Memory B cell (primary cell): ENCODE results near the gene C6orf62.
A peak's percentile ranks its signal among the peaks of the same experiment; 100 is the strongest.
"Not testable (repeated sequence)": the region's sequence is repeated elsewhere in the genome, so short reads cannot be mapped to it uniquely, and the experiment has no call there.

Experiments used
- ATAC-seq: fragments of 150-1000 bp; cut with Tn5 transposase; 2 replicates; pipeline ENCODE4 v1.10.0; 2021; ENCODE audit warnings: low read depth, mild to moderate bottlenecking, moderate library complexity
- DNase-seq, 2 donors: peaks; one replicate each; pipeline ENCODE4 v3.0.0; 2022; ENCODE audit warnings: low spot score in 2 of 2
- H3K27ac Mint-ChIP-seq: one replicate; pipeline ENCODE4 v1.8.0; 2022; ENCODE audit warnings: mild to moderate bottlenecking, moderate library complexity, mixed read lengths
- H3K27me3 Mint-ChIP-seq: one replicate; pipeline ENCODE4 v1.8.0; 2022; ENCODE audit warnings: mixed read lengths
- H3K36me3 Mint-ChIP-seq: one replicate; pipeline ENCODE4 v1.8.0; 2022; ENCODE audit warnings: mild to moderate bottlenecking, mixed read lengths
- H3K4me1 Mint-ChIP-seq: one replicate; pipeline ENCODE4 v1.8.0; 2022; ENCODE audit warnings: mixed read lengths
- H3K4me3 Mint-ChIP-seq: one replicate; pipeline ENCODE4 v1.8.0; 2022; ENCODE audit warnings: mild to moderate bottlenecking, moderate library complexity, mixed read lengths
- H3K9me3 Mint-ChIP-seq: one replicate; pipeline ENCODE4 v1.8.0; 2022; ENCODE audit warnings: mixed read lengths

The C6orf62 gene

GRCh38 chr6:24699521-24700359 lies 19.2 kb downstream of the C6orf62 start:
- H3K4me3 Mint-ChIP-seq = no peak overlapping the region
- peaks cover 12% of the 10 kb centered on the region for H3K36me3 Mint-ChIP-seq
- peaks cover 10% of the 10 kb centered on the region for H3K4me1 Mint-ChIP-seq
- no peak for DNase-seq
- no peak for ATAC-seq
- no peaks in the 10 kb centered on the region for H3K9me3 Mint-ChIP-seq
- H3K27me3 Mint-ChIP-seq = no peaks in the 10 kb centered on the region
- H3K27ac Mint-ChIP-seq = peak overlapping the region; percentile 17

GRCh38 chr6:24696097-24696496 lies 22.9 kb downstream of the C6orf62 start:
- Mint-ChIP-seq H3K36me3 (peaks cover 3% of the 10 kb centered on the region), H3K4me1 (peaks cover 4% of the 10 kb centered on the region), H3K27me3 (no peaks in the 10 kb centered on the region), H3K4me3 (no peak overlapping the region), H3K9me3 (no peaks in the 10 kb centered on the region), H3K27ac (no peak overlapping the region)
- ATAC-seq = no peak
- no peak for DNase-seq

DNA sequence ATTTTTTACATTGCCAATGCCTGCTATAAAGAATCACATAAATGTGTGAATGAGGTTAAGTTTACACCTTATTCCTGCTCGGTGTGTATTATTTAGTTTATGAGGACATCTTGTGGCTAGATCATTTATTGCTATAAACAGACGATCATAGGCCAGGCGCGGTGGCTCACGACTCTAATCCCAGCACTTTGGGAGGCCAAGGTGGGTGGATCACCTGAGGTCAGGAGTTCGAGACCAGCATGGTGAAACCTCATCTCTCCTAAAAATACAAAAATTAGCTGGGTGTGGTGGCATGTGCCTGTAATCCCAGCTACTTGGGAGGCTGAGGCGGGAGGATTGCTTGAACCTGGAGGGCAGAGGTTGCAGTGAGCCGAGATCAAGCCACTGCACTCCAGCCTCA lies 23.3 kb downstream of the C6orf62 start:
- not testable (repeated sequence) for H3K27me3 Mint-ChIP-seq, H3K4me3 Mint-ChIP-seq, H3K4me1 Mint-ChIP-seq, H3K27ac Mint-ChIP-seq, H3K9me3 Mint-ChIP-seq, H3K36me3 Mint-ChIP-seq
- peak; percentile 85 for ATAC-seq
- peak; percentile 27 to 41 for DNase-seq

- no peak for ATAC-seq
- no peak overlapping the region for H3K4me3 Mint-ChIP-seq
- no peak for DNase-seq
- peaks cover 4% of the 10 kb centered on the region for H3K4me1 Mint-ChIP-seq
- H3K36me3 Mint-ChIP-seq = peaks cover 2% of the 10 kb centered on the region
- H3K27ac Mint-ChIP-seq = peak overlapping the region; percentile 8
- H3K9me3 Mint-ChIP-seq = no peaks in the 10 kb centered on the region
- no peaks in the 10 kb centered on the region for H3K27me3 Mint-ChIP-seq
These were observed 24.8 kb downstream of the C6orf62 start for GRCh38 chr6:24694198-24694597.

- H3K27me3 Mint-ChIP-seq = no peaks in the 10 kb centered on the region
- peaks cover 2% of the 10 kb centered on the region for H3K36me3 Mint-ChIP-seq
- DNase-seq (no peak), ATAC-seq (no peak)
- no peak overlapping the region for H3K27ac Mint-ChIP-seq
- no peaks in the 10 kb centered on the region for H3K9me3 Mint-ChIP-seq
- H3K4me3 Mint-ChIP-seq = no peak overlapping the region
- H3K4me1 Mint-ChIP-seq = peaks cover 4% of the 10 kb centered on the region
These were observed 25.9 kb downstream of the C6orf62 start for GRCh38 chr6:24692848-24693592.

DNA sequence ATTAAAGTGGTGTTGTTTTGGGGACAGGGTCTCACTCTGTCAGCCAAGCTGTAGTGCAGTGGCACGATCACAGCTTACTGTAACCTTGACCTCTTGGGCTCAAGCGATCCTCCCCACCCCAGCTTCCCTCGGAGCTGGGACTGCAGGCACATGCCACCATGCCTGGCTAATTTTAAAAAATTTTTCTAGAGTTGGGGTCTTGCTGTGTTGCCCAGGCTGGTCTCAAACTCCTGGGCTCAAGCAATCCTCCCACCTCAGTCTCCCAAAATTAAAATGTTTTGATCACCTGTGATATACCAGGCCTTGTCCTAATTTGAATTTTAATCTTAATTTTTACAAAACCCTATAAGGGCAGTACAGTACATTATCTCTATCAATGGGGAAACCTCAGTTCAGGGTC lies 26.5 kb downstream of the C6orf62 start:
- H3K9me3 Mint-ChIP-seq = no peaks in the 10 kb centered on the region
- peaks cover 4% of the 10 kb centered on the region for H3K4me1 Mint-ChIP-seq
- no peak overlapping the region for H3K4me3 Mint-ChIP-seq
- ATAC-seq (no peak), DNase-seq (no peak)
- no peak overlapping the region for H3K27ac Mint-ChIP-seq
- H3K27me3 Mint-ChIP-seq = no peaks in the 10 kb centered on the region
- H3K36me3 Mint-ChIP-seq = peaks cover under 1% of the 10 kb centered on the region

- H3K27ac Mint-ChIP-seq = no peak overlapping the region
- ATAC-seq = no peak
- H3K9me3 Mint-ChIP-seq = no peaks in the 10 kb centered on the region
- H3K4me1 Mint-ChIP-seq = peaks cover 4% of the 10 kb centered on the region
- no peak overlapping the region for H3K4me3 Mint-ChIP-seq
- no peaks in the 10 kb centered on the region for H3K27me3 Mint-ChIP-seq
- H3K36me3 Mint-ChIP-seq = peaks cover 5% of the 10 kb centered on the region
- no peak for DNase-seq
These were observed 27.0 kb downstream of the C6orf62 start for GRCh38 chr6:24692003-24692402.

DNA sequence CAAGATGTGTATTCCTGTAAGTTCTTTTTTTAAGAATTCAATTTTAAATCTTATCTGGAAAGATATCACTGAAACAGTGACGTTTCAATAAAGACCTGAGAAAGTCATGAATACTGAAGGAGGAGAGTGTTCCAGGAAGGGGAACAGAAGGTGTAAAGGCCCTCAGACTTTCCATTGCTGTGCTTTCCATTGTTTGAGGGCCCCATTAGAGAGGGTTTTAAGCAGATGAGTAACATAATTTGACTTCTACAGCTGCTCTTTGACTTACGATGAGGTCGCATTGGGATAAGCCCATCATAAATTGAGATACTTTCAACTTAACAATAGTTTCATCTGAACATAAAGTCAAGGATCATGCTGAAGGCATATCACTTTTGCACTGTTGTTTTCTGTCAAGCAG lies 27.4 kb downstream of the C6orf62 start:
- no peaks in the 10 kb centered on the region for H3K9me3 Mint-ChIP-seq
- H3K27ac Mint-ChIP-seq = no peak overlapping the region
- ATAC-seq = no peak
- peaks cover 5% of the 10 kb centered on the region for H3K36me3 Mint-ChIP-seq
- no peaks in the 10 kb centered on the region for H3K27me3 Mint-ChIP-seq
- no peak overlapping the region for H3K4me3 Mint-ChIP-seq
- no peak for DNase-seq
- H3K4me1 Mint-ChIP-seq = peaks cover 4% of the 10 kb centered on the region

- no peaks in the 10 kb centered on the region for H3K27me3 Mint-ChIP-seq
- no peak overlapping the region for H3K27ac Mint-ChIP-seq
These were observed 28.4 kb downstream of the C6orf62 start for GRCh38 chr6:24690593-24690992.

GRCh38 chr6:24689964-24690363 lies 29.0 kb downstream of the C6orf62 start:
- DNase-seq = no peak
- H3K4me3 Mint-ChIP-seq = no peak overlapping the region
- ATAC-seq = no peak
- H3K36me3 Mint-ChIP-seq = peaks cover 8% of the 10 kb centered on the region
- no peaks in the 10 kb centered on the region for H3K9me3 Mint-ChIP-seq
- no peaks in the 10 kb centered on the region for H3K4me1 Mint-ChIP-seq
- H3K27me3 Mint-ChIP-seq = no peaks in the 10 kb centered on the region
- H3K27ac Mint-ChIP-seq = no peak overlapping the region

More at GRCh38 chr6:24690593-24690992, 28.4 kb downstream of the C6orf62 start:
- H3K36me3 Mint-ChIP-seq = peaks cover 8% of the 10 kb centered on the region
- H3K9me3 Mint-ChIP-seq = no peaks in the 10 kb centered on the region
- DNase-seq (no peak), ATAC-seq (no peak)
- no peak overlapping the region for H3K4me3 Mint-ChIP-seq
- peaks cover 2% of the 10 kb centered on the region for H3K4me1 Mint-ChIP-seq

DNA sequence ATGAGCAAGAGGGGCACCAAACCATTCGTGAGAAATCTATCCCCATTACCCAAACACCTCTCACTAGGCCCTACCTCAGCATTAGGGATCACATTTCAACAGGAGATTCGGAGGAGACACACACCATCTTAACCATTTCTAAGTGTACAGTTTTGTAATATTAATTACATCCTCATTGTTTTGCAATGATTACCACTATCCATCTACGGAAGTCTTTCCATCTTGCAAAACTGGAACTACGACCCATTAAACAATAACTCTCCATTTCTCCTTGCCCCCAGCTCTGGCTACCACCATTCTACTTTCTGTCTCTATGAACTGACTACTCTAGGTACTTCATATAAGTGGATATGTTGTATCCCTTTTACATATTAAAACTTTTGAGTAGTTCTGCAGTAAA lies 32.0 kb downstream of the C6orf62 start:
- Mint-ChIP-seq H3K9me3 (no peaks in the 10 kb centered on the region), H3K27me3 (no peaks in the 10 kb centered on the region), H3K36me3 (peaks cover 13% of the 10 kb centered on the region), H3K27ac (no peak overlapping the region), H3K4me3 (no peak overlapping the region), H3K4me1 (no peaks in the 10 kb centered on the region)
- DNase-seq = no peak
- ATAC-seq = no peak

DNA sequence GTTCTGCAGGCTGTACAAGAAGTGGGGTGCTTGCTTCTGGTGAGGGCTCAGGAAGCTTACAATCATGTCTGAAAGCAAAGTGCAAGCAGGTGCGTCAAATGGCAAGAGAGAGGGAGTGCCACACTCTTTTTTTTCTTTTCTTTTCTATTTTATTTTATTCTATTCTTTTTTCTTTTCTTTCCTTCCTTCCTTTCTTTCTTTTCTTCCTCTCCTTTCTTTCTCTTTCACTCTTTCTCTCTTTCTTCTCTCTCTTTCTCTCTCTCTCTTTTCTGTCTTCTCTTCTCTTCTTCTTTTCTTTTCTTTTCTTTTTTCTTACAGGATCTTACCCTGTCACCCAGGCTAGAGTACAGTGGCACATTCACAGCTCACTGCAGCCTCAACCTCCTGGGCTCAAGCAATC lies 32.5 kb downstream of the C6orf62 start:
- no peak for DNase-seq
- Mint-ChIP-seq H3K9me3 (no peaks in the 10 kb centered on the region), H3K27ac (no peak overlapping the region), H3K27me3 (no peaks in the 10 kb centered on the region), H3K4me1 (peaks cover 3% of the 10 kb centered on the region), H3K4me3 (no peak overlapping the region), H3K36me3 (peaks cover 16% of the 10 kb centered on the region)
- ATAC-seq = no peak

- H3K27ac Mint-ChIP-seq = no peak overlapping the region
- no peaks in the 10 kb centered on the region for H3K27me3 Mint-ChIP-seq
These were observed 35.4 kb downstream of the C6orf62 start for GRCh38 chr6:24683297-24684296.

DNA sequence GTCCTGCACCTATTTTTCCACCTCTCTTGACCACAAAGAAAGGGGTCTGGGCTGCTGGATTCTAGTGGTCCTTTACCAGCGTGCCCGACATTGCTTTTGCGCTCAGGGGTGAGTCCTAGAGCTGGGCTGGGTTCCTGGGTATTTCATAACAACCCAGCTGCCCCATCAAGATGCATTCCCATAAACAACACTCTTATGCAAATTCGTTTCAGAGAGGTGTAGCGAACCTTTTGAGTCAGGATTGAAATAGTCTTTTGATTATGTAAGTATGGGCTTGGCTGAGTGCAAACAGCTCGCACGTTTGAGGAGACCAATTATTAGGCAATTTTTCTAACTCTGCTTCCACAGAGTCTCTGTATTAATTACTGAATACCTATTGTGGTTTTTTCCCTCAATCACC lies 38.4 kb downstream of the C6orf62 start:
- DNase-seq (no peak), ATAC-seq (no peak)
- no peak overlapping the region for H3K4me3 Mint-ChIP-seq

More at GRCh38 chr6:24683297-24684296, 35.4 kb downstream of the C6orf62 start:
- no peak for DNase-seq
- Mint-ChIP-seq H3K4me1 (peaks cover 7% of the 10 kb centered on the region), H3K4me3 (no peak overlapping the region), H3K9me3 (no peaks in the 10 kb centered on the region), H3K36me3 (peaks cover 17% of the 10 kb centered on the region)
- no peak for ATAC-seq

More for the DNA sequence above, 38.4 kb downstream of the C6orf62 start:
- peaks cover 11% of the 10 kb centered on the region for H3K36me3 Mint-ChIP-seq
- H3K27ac Mint-ChIP-seq = no peak overlapping the region
- H3K4me1 Mint-ChIP-seq = peaks cover 9% of the 10 kb centered on the region
- H3K9me3 Mint-ChIP-seq = no peaks in the 10 kb centered on the region
- H3K27me3 Mint-ChIP-seq = no peaks in the 10 kb centered on the region
